Measurements from ENCODE around the gene YWHAG. TPM values are rescaled to one million over a fixed set of nuclear protein-coding genes. Genes with fewer than 3 reads are reported as not detected.

The YWHAG gene
- total and polyA plus RNA-seq, 2 of the 13 experiments (the other 11 are each of a cell fraction or from before 2014, with no cell fraction given): 36.9 to 67.5 TPM

- Histone ChIP-seq H3K9me3 (ENCODE audit: low read length) (no peaks in the 10 kb centered on the region), H3K4me1 (ENCODE audit: insufficient read depth, low read length) (peaks cover 39% of the 10 kb centered on the region), H4K20me1 (ENCODE audit: insufficient read depth, low read length) (no peaks in the 10 kb centered on the region), H3K4me2 (ENCODE audit: low read depth, low read length) (peak overlapping the region; percentile 13; the same call in 1 of the 2 replicates), H3K27me3 (ENCODE audit: control insufficient read depth in 1 of 2, insufficient read depth in 2 of 2, low read length in 2 of 2) (no peaks in the 10 kb centered on the region), H2AFZ (ENCODE audit: low read length) (no peak overlapping the region), H3K27ac (ENCODE audit: extremely low read length, insufficient read depth, low read length) (no peak overlapping the region), H3K4me3 (replicated peaks in 1 of 3; ENCODE audit: insufficient read depth in 1 of 3, low read depth in 2 of 3, low read length in 3 of 3) (no peak overlapping the region), H3K79me2 (ENCODE audit: insufficient read depth, low read length) (peaks cover 4% of the 10 kb centered on the region), H3K36me3 (replicated peaks in 1 of 2; ENCODE audit: control insufficient read depth in 1 of 2, insufficient read depth in 2 of 2, low read length in 2 of 2) (peaks cover 2 to 6% of the 10 kb centered on the region in 2 experiments; a peak in 1 of 5 replicates), H3K9ac (ENCODE audit: insufficient read depth, low read depth, low read length) (no peak overlapping the region)
- CTCF ChIA-PET (ENCODE audit: low intra/inter-chr PET ratio, low total read pairs): no interaction called here
- FAIRE-seq: no peak
- TF ChIP-seq FOSL2 (CRISPR knock-in tag; IDR thresholded peaks at IDR 0.05) (peak; percentile 72), SOX6 (IDR thresholded peaks at IDR 0.05) (no peak), SOX6 (CRISPR knock-in tag; IDR thresholded peaks at IDR 0.05) (peak; percentile 32; the same call in 1 of the 2 replicates), ZNF607 (CRISPR knock-in tag; IDR thresholded peaks at IDR 0.05; ENCODE audit: borderline replicate concordance) (no peak), ARID5B (CRISPR knock-in tag; IDR thresholded peaks at IDR 0.05) (no peak), ELF3 (CRISPR knock-in tag; IDR thresholded peaks at IDR 0.05) (peak; percentile 42; the same call in 1 of the 2 replicates), ZNF263 (CRISPR knock-in tag; IDR thresholded peaks at IDR 0.05) (peak; percentile 88), RXRB (CRISPR knock-in tag; IDR thresholded peaks at IDR 0.05; ENCODE audit: borderline replicate concordance) (0 out of 2 replicates have a peak, but pooled peaks have one; percentile 6), HDAC2 (CRISPR knock-in tag; IDR thresholded peaks at IDR 0.05) (0 out of 2 replicates have a peak, but pooled peaks have one; percentile 12), ZMYM2 (CRISPR knock-in tag; IDR thresholded peaks at IDR 0.05) (peak; percentile 25; the same call in 1 of the 2 replicates), HNF4A (CRISPR knock-in tag; IDR thresholded peaks at IDR 0.05) (0 out of 2 replicates have a peak, but pooled peaks have one; percentile 20), SNAPC2 (CRISPR knock-in tag; IDR thresholded peaks at IDR 0.05) (no peak)
- TF ChIP-seq, protein P1, sequence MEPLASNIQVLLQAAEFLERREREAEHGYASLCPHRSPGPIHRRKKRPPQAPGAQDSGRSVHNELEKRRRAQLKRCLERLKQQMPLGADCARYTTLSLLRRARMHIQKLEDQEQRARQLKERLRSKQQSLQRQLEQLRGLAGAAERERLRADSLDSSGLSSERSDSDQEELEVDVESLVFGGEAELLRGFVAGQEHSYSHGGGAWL (CRISPR knock-in tag; IDR thresholded peaks at IDR 0.05): no peak
- TF ChIP-seq, protein P2, sequence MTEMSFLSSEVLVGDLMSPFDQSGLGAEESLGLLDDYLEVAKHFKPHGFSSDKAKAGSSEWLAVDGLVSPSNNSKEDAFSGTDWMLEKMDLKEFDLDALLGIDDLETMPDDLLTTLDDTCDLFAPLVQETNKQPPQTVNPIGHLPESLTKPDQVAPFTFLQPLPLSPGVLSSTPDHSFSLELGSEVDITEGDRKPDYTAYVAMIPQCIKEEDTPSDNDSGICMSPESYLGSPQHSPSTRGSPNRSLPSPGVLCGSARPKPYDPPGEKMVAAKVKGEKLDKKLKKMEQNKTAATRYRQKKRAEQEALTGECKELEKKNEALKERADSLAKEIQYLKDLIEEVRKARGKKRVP (CRISPR knock-in tag; IDR thresholded peaks at IDR 0.05): no peak
- no peak; the same call in 2 of the 3 replicates for ATAC-seq
- peak; percentile 36 for DNase-seq (ENCODE audit: low spot score)
- in situ Hi-C loops (cut with HindIII; ENCODE audit: extremely low pct_ligation_motif_present, low pct_unique_long_range_greater_than_20kb): no loop called here
- intact Hi-C loops (cut with micrococcal nuclease; ENCODE audit: unreplicated experiment): no loop called here
- TSS peak; percentile 4 for BruUV-seq (replicated peaks)
- 74% methylated on average over 10 of the region's 10 CpGs for WGBS (ENCODE audit: low lambda C conversion rate)
- POLR2A ChIA-PET: interaction anchor here (0.9 kb wide), 2 partner anchors 10 to 11 kb away, joined by 3 to 4 read pairs; no protein-coding TSS in a partner anchor
Measured at GRCh38 chr7:76403780-76404494, 45.1 kb upstream of the YWHAG start.
